Measurements from ENCODE around the gene SUN2.

DNA sequence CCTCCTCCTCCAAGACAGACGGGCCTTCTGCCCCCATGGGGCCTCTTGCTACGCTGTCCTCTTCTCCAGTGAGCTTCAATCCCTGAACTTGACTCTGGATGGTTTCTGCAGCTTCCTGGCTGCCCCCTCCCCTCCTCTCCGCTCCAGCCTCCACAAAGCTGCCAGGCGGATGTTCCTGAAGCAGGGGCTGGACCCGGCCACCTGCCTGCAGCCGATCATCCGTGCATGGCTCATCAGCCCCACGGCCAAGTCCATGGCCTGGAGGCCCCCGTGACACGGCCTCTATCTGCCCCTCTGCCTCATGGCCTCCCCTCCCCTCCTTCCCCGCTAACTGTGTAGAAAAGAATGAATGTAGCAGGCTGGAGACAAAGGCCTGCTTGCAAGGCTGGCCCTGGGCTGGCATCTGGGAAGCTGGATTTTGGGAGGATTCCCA lies 6.8 kb upstream of the SUN2 start:
- TF ChIP-seq CTCF (conservative IDR thresholded peaks at IDR 0.05; ENCODE audit: low read depth, low read length): no peak
- no peak for TF ChIP-seq EZH2 (IDR thresholded peaks at IDR 0.05; ENCODE audit: borderline replicate concordance, low read depth, low read length, poor library complexity, severe bottlenecking)
